ENCODE measurements around the gene NFE2L2.

GRCh38 chr2:177211169-177211568, 53.4 kb downstream of the NFE2L2 start:
- TF ChIP-seq, protein P1, sequence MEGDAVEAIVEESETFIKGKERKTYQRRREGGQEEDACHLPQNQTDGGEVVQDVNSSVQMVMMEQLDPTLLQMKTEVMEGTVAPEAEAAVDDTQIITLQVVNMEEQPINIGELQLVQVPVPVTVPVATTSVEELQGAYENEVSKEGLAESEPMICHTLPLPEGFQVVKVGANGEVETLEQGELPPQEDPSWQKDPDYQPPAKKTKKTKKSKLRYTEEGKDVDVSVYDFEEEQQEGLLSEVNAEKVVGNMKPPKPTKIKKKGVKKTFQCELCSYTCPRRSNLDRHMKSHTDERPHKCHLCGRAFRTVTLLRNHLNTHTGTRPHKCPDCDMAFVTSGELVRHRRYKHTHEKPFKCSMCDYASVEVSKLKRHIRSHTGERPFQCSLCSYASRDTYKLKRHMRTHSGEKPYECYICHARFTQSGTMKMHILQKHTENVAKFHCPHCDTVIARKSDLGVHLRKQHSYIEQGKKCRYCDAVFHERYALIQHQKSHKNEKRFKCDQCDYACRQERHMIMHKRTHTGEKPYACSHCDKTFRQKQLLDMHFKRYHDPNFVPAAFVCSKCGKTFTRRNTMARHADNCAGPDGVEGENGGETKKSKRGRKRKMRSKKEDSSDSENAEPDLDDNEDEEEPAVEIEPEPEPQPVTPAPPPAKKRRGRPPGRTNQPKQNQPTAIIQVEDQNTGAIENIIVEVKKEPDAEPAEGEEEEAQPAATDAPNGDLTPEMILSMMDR (IDR thresholded peaks at IDR 0.05), result no peak
- no peak for TF ChIP-seq EP300 (IDR thresholded peaks at IDR 0.05; ENCODE audit: low read depth)

Measured in transverse colon (tissue), 3 donors.